ENCODE data around the gene RAD51B.

The RAD51B gene

GRCh38 chr14:68602507-68602906 is 782.9 kb downstream of the RAD51B start:
- no peak for DNase-seq (ENCODE audit: low read depth in 1 of 2, low spot score in 1 of 2)

- DNase-seq (ENCODE audit: low read depth in 1 of 2, low spot score in 1 of 2): no peak
These were observed 784.2 kb downstream of the RAD51B start for GRCh38 chr14:68603533-68604360.

DNA sequence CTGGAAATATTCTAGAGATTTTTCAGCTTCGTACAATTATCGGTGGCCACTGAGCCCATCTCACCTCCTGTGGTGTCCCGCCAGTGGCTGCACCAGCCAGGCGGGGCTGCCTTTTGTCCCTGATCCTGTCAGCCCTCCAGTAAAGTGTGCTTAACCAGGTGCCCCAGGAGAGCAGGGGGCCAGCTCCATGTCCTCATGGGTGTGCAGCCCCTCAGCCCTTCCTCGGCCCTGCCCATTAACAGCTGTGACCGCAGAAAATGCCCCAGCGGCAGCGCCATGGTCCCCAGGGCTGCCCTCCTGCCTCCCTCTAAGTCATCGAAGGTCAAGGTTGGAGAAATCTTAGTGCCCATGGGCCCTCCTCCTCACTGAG is 784.8 kb downstream of the RAD51B start:
- no peak for DNase-seq (ENCODE audit: low read depth in 1 of 2, low spot score in 1 of 2)

- DNase-seq (ENCODE audit: low read depth in 1 of 2, low spot score in 1 of 2): no peak
These were observed 785.2 kb downstream of the RAD51B start for GRCh38 chr14:68604822-68605221.

DNA sequence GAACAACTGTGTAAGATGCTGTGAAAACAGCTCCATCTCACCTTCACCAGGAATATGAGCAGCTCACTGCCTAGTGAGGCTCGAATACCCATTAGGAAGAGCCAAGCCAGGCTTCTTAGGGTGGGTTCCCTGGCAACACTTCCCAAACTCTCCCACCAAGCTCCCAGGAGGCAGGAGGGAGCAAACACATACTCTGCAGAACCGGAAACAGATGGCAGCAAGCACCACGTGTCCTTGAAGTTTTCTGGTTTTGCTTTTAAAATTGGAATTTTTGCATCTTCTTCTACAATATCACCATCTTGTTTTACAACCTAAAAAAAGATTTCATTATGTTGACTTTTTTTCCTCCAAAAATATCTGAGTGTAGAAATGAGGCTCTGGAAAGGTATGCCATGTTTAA is 786.6 kb downstream of the RAD51B start:
- no peak for DNase-seq (ENCODE audit: low read depth in 1 of 2, low spot score in 1 of 2)

DNA sequence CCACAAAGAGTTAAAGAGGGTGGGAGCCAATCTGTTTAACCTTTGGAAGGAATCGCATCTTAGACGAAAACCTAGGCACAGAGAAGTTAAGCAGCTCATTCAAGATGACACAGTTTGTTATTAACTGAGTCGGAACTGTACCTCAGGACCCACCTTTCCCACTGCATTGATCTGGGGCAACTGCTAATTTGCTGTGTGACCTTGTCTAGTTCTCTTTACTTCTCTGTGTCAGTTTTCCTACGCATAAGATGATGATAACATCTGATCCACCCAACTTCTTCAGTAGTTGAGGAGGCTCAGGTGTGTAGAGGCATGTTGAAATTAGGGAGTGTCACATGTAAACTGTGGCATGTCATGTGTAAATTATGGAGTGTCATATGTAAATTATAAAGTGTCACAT is 787.1 kb downstream of the RAD51B start:
- no peak for DNase-seq (ENCODE audit: low read depth in 1 of 2, low spot score in 1 of 2)

- DNase-seq (ENCODE audit: low read depth in 1 of 2, low spot score in 1 of 2): no peak
These were observed 787.7 kb downstream of the RAD51B start for GRCh38 chr14:68607081-68607866.

DNA sequence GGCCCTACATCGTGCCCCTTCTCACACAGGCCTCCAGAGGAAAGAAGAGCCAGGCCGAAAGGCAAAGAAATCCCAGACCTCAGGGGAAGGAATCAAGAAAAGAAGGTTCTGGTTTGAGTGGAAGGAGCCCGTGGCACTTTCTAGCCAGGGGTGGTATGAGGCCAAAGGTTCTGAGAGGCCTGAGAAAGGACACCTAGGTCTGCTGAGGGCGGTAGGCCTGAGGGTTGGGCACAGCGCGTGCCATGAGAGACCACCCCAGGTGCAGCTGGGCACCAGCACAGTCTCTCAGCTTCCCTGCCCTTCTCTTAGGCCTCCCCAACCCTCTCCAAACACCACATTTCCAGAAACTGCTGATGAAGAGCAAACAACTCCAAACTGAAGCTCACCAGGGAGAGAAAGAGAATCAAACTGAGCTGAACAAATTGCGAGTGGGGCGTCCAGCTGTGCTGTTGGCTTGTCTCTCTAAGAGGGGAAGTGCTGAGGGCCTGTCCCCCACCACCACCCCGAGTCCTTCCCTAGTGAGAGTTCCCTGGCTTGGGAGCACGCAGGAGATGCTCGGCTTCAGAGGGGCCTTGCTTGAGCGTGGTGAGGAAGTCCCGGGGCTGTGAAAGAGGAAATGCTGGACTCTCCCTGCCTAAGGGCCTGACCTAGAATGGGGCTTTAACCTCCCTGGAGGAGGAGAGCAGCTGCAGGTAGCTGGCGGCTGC is 788.4 kb downstream of the RAD51B start:
- no peak for DNase-seq (ENCODE audit: low read depth in 1 of 2, low spot score in 1 of 2)

DNA sequence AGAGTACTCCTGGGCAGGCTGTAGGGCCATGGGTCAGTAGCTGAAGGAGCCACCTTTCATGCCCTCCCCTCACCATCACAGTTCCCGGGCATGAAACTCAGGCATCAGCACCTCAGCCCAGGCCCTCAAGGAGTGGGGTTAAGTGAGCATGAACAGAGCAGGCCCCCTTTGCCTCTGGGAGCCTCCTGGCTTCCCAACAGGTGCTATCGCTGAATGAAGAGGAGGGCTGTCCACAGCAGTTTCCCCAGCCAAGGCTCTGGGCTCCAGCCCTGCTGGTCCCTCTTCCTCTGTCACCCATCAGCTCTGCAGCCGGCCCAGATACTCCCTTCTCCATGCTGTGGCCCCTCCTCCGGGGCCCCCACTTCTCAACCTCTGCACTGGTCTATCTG is 789.0 kb downstream of the RAD51B start:
- no peak for DNase-seq (ENCODE audit: low read depth in 1 of 2, low spot score in 1 of 2)

DNA sequence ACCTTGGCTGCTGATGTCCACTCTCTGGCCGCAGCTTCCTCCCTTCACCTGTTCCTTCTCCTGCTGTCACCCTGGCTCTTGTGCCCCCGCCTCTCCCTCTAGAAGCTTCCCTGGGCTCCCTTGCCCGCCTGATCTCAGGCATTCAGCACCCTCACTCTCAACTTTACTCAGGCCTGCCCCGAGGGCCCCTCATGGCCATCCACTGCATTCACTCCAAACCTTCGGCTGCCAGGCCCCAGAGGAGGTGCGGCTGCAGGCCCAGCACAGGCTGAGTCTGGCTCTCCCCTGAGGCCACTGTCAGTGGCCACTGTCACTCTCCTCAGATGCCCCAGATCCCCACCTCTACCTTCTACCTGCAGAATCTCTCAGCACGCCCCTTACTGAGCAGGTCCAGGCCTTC is 789.4 kb downstream of the RAD51B start:
- no peak for DNase-seq (ENCODE audit: low read depth in 1 of 2, low spot score in 1 of 2)

DNA sequence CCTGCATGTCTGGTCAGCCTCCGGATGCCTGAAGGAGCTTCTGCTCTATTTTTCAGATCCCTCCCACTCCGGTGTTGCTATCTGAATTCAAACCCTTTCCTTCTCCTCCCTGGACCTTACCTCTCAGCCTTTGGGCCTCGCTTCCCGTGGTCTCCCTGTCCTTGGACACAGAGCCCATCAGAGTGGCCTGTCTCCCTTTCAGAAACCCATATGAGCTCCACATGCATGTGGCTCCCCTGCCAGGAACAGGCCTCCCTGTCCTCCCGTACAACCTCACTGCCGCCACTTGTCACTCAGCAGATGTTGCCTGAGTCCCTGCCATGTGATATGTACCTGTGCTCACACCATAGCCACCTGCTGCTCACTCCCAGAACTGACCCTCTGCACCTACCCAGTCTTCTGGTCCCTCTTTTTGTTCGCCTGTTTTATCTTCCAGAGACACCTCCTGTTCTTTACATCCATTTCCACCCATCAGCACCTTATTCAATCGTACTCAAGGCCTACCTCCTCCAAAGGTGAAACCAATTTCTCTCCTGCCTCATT is 790.7 kb downstream of the RAD51B start:
- DNase-seq (ENCODE audit: low read depth in 1 of 2, low spot score in 1 of 2): no peak

DNA sequence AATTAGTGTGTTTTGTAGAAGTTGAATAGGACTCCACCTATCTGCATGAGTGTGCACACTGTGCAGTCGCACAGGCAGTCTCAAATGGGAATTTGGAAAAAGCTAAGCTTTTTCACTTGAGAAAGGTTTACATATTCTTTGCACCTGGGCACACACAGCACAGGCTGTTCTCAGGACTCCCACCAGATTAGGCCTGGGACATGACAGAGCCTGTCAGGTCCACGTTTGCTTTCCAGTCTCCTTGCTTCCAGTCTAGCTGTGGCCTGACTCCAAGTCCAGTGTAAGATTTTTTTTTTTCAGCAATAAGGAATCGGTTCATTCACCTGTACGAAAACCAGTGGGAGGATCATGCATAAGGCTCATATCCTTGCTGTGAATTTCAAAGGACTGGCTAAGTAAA is 792.0 kb downstream of the RAD51B start:
- DNase-seq (ENCODE audit: low read depth in 1 of 2, low spot score in 1 of 2): no peak

GRCh38 chr14:68612049-68612448 is 792.5 kb downstream of the RAD51B start:
- no peak for DNase-seq (ENCODE audit: low read depth in 1 of 2, low spot score in 1 of 2)

- no peak for DNase-seq (ENCODE audit: low read depth in 1 of 2, low spot score in 1 of 2)
These were observed 796.8 kb downstream of the RAD51B start for GRCh38 chr14:68616221-68616902.

- no peak for DNase-seq (ENCODE audit: low read depth in 1 of 2, low spot score in 1 of 2)
These were observed 800.4 kb downstream of the RAD51B start for GRCh38 chr14:68619790-68620574.

- no peak for DNase-seq (ENCODE audit: low read depth in 1 of 2, low spot score in 1 of 2)
These were observed 802.1 kb downstream of the RAD51B start for GRCh38 chr14:68621400-68622365.

- no peak for DNase-seq (ENCODE audit: low read depth in 1 of 2, low spot score in 1 of 2)
These were observed 803.3 kb downstream of the RAD51B start for GRCh38 chr14:68622856-68623255.

DNA sequence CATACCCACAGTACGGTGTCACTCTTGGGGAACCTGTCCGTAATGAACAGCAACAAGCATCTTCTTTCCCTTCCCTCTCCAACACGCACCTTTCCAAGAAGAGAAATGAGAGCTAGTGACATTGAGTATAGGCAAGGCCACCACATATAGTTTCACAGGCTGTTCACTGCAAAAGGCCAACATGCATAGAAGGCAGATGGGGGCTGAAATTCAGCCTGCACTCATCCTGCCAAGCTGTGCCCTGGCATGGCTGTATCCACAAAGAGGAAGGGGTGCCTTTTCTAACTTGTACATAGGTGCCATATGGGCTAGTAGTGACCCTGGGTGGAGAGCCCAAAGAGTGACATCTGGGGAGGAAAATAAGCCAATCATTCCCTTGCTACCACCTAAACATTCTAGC is 803.7 kb downstream of the RAD51B start:
- DNase-seq (ENCODE audit: low read depth in 1 of 2, low spot score in 1 of 2): no peak

DNA sequence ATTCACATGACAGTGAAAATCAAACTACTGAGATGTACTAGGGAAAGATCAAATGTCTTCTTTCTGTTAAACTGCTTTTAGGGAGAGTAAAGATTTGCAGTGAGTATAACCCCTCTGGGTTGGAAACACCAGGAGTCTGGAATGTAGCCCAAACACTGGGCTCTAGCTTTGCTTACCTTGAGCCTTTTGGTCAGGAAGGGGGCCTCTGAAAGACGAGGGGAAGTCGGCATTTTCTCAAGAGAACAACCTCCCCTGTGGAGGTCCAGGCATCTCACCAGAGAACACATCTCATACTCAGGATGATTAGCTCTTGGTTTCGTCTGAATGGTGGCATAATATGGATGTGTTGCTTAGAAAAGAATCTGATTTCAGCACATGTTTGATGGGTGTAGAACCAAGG is 804.2 kb downstream of the RAD51B start:
- no peak for DNase-seq (ENCODE audit: low read depth in 1 of 2, low spot score in 1 of 2)
